ENCODE data around the gene TEC. TPM values are rescaled to one million over a fixed set of nuclear protein-coding genes. Genes with fewer than 3 reads are reported as not detected.
"Not testable (repeated sequence)": the region's sequence is repeated elsewhere in the genome, so short reads cannot be mapped to it uniquely, and the experiment has no call there.

Gene TEC
- total RNA-seq, 2 experiments from 2014 or later: 2.7 to 3.4 TPM

GRCh38 chr4:48169636-48170035 is 100.0 kb downstream of the TEC start:
- H3K27me3 Mint-ChIP-seq (ENCODE audit: low read depth): no peaks in the 10 kb centered on the region
- H3K9me3 Mint-ChIP-seq (ENCODE audit: insufficient read depth): no peaks in the 10 kb centered on the region
- peaks cover 5% of the 10 kb centered on the region for H3K36me3 Mint-ChIP-seq (ENCODE audit: low read depth)
- no peak overlapping the region for H3K27ac Mint-ChIP-seq
- H3K4me1 Mint-ChIP-seq (ENCODE audit: low read depth): peaks cover 9% of the 10 kb centered on the region
- DNase-seq: no peak
- ChIA-PET POLR2A (no interaction called here), CTCF (no interaction called here)
- ATAC-seq: no peak
- H3K4me3 Mint-ChIP-seq: no peak overlapping the region

- Mint-ChIP-seq H3K4me1 (ENCODE audit: low read depth) (peaks cover 2% of the 10 kb centered on the region), H3K4me3 (no peak overlapping the region), H3K9me3 (ENCODE audit: insufficient read depth) (no peaks in the 10 kb centered on the region), H3K36me3 (ENCODE audit: low read depth) (peaks cover 8% of the 10 kb centered on the region), H3K27me3 (ENCODE audit: low read depth) (no peaks in the 10 kb centered on the region), H3K27ac (no peak overlapping the region)
- CTCF ChIA-PET: interaction anchor here (0.7 kb wide), 1 partner anchor 116 kb away, joined by 3 read pairs; no protein-coding TSS in a partner anchor
- DNase-seq (no peak), ATAC-seq (no peak)
- POLR2A ChIA-PET: no interaction called here
These were observed 101.9 kb downstream of the TEC start for GRCh38 chr4:48167538-48168263.

GRCh38 chr4:48164561-48164960 is 105.1 kb downstream of the TEC start:
- CTCF ChIA-PET: interaction anchor here (1.3 kb wide), 1 partner anchor 9 kb away, joined by 3 read pairs; no protein-coding TSS in a partner anchor
- ATAC-seq; H3K27ac Mint-ChIP-seq; H3K36me3 Mint-ChIP-seq (ENCODE audit: low read depth); H3K27me3 Mint-ChIP-seq (ENCODE audit: low read depth); POLR2A ChIA-PET; H3K4me3 Mint-ChIP-seq; H3K9me3 Mint-ChIP-seq (ENCODE audit: insufficient read depth); H3K4me1 Mint-ChIP-seq (ENCODE audit: low read depth); DNase-seq: not testable (repeated sequence)

- POLR2A ChIA-PET: no interaction called here
These were observed 105.9 kb downstream of the TEC start for GRCh38 chr4:48163746-48164145.

GRCh38 chr4:48162162-48162561 is 107.5 kb downstream of the TEC start:
- ChIA-PET POLR2A (no interaction called here), CTCF (interaction anchor here (1.0 kb wide), 1 partner anchor 112 kb away, joined by 3 read pairs; no protein-coding TSS in a partner anchor)
- Mint-ChIP-seq H3K4me3 (no peak overlapping the region), H3K27me3 (ENCODE audit: low read depth) (no peaks in the 10 kb centered on the region), H3K9me3 (ENCODE audit: insufficient read depth) (peaks cover 8% of the 10 kb centered on the region), H3K36me3 (ENCODE audit: low read depth) (peaks cover 18% of the 10 kb centered on the region), H3K4me1 (ENCODE audit: low read depth) (peaks cover 4% of the 10 kb centered on the region), H3K27ac (no peak overlapping the region)
- DNase-seq (no peak), ATAC-seq (no peak)

More at GRCh38 chr4:48163746-48164145, 105.9 kb downstream of the TEC start:
- H3K36me3 Mint-ChIP-seq (ENCODE audit: low read depth): peaks cover 12% of the 10 kb centered on the region
- DNase-seq (no peak), ATAC-seq (no peak)
- CTCF ChIA-PET: interaction anchor here (0.8 to 1.3 kb wide), 2 partner anchors 9 to 10 kb away, joined by 3 to 4 read pairs; no protein-coding TSS in a partner anchor
- no peaks in the 10 kb centered on the region for H3K9me3 Mint-ChIP-seq (ENCODE audit: insufficient read depth)
- H3K27ac Mint-ChIP-seq: no peak overlapping the region
- H3K4me1 Mint-ChIP-seq (ENCODE audit: low read depth): peaks cover 6% of the 10 kb centered on the region
- no peaks in the 10 kb centered on the region for H3K27me3 Mint-ChIP-seq (ENCODE audit: low read depth)
- H3K4me3 Mint-ChIP-seq: no peak overlapping the region

- no peak for DNase-seq
- Mint-ChIP-seq H3K4me3 (no peak overlapping the region), H3K9me3 (ENCODE audit: insufficient read depth) (peaks cover 31% of the 10 kb centered on the region), H3K27me3 (ENCODE audit: low read depth) (no peaks in the 10 kb centered on the region), H3K4me1 (ENCODE audit: low read depth) (peaks cover 3% of the 10 kb centered on the region), H3K27ac (no peak overlapping the region), H3K36me3 (ENCODE audit: low read depth) (peaks cover 39% of the 10 kb centered on the region)
- no peak for ATAC-seq
- ChIA-PET POLR2A (no interaction called here), CTCF (interaction anchor here (1.5 kb wide), 1 partner anchor 8 kb away, joined by 5 read pairs; no protein-coding TSS in a partner anchor)
These were observed 112.4 kb downstream of the TEC start for GRCh38 chr4:48157271-48157670.

- Mint-ChIP-seq H3K4me3 (no peak overlapping the region), H3K36me3 (ENCODE audit: low read depth) (peaks cover 39% of the 10 kb centered on the region), H3K9me3 (ENCODE audit: insufficient read depth) (peaks cover 31% of the 10 kb centered on the region), H3K27ac (no peak overlapping the region), H3K27me3 (ENCODE audit: low read depth) (no peaks in the 10 kb centered on the region), H3K4me1 (ENCODE audit: low read depth) (no peaks in the 10 kb centered on the region)
- CTCF ChIA-PET: no interaction called here
- DNase-seq: no peak
- POLR2A ChIA-PET: no interaction called here
- ATAC-seq: no peak
These were observed 113.2 kb downstream of the TEC start for GRCh38 chr4:48156423-48156822.

GRCh38 chr4:48153791-48154550 is 115.7 kb downstream of the TEC start:
- Mint-ChIP-seq H3K4me3 (no peak overlapping the region), H3K27ac (no peak overlapping the region), H3K27me3 (ENCODE audit: low read depth) (no peaks in the 10 kb centered on the region), H3K4me1 (ENCODE audit: low read depth) (no peaks in the 10 kb centered on the region), H3K36me3 (ENCODE audit: low read depth) (peaks cover 35% of the 10 kb centered on the region), H3K9me3 (ENCODE audit: insufficient read depth) (peaks cover 31% of the 10 kb centered on the region)
- no peak for DNase-seq
- ATAC-seq: no peak
- ChIA-PET CTCF (interaction anchor here (1.4 to 1.8 kb wide), 2 partner anchors 8 to 10 kb away, joined by 4 to 8 read pairs; no protein-coding TSS in a partner anchor), POLR2A (no interaction called here)

GRCh38 chr4:48152259-48152658 is 117.4 kb downstream of the TEC start:
- peaks cover 30% of the 10 kb centered on the region for H3K36me3 Mint-ChIP-seq (ENCODE audit: low read depth)
- H3K27ac Mint-ChIP-seq: no peak overlapping the region
- ATAC-seq (no peak), DNase-seq (no peak)
- no peaks in the 10 kb centered on the region for H3K4me1 Mint-ChIP-seq (ENCODE audit: low read depth)
- no peak overlapping the region for H3K4me3 Mint-ChIP-seq
- peaks cover 24% of the 10 kb centered on the region for H3K9me3 Mint-ChIP-seq (ENCODE audit: insufficient read depth)
- ChIA-PET CTCF (no interaction called here), POLR2A (no interaction called here)
- no peaks in the 10 kb centered on the region for H3K27me3 Mint-ChIP-seq (ENCODE audit: low read depth)

- no peak for DNase-seq
- Mint-ChIP-seq H3K27ac (no peak overlapping the region), H3K36me3 (ENCODE audit: low read depth) (peaks cover 18% of the 10 kb centered on the region), H3K27me3 (ENCODE audit: low read depth) (no peaks in the 10 kb centered on the region), H3K9me3 (ENCODE audit: insufficient read depth) (peaks cover 14% of the 10 kb centered on the region), H3K4me3 (no peak overlapping the region), H3K4me1 (ENCODE audit: low read depth) (no peaks in the 10 kb centered on the region)
- ATAC-seq: no peak
- POLR2A ChIA-PET: no interaction called here
- CTCF ChIA-PET: interaction anchor here (1.4 to 2.0 kb wide), 3 partner anchors 8 to 140 kb away, joined by 5 to 8 read pairs (median 5); no protein-coding TSS in a partner anchor
These were observed 119.7 kb downstream of the TEC start for GRCh38 chr4:48149827-48150370.

- Mint-ChIP-seq H3K9me3 (ENCODE audit: insufficient read depth) (no peaks in the 10 kb centered on the region), H3K27me3 (ENCODE audit: low read depth) (no peaks in the 10 kb centered on the region), H3K4me1 (ENCODE audit: low read depth) (no peaks in the 10 kb centered on the region), H3K36me3 (ENCODE audit: low read depth) (peaks cover under 1% of the 10 kb centered on the region), H3K27ac (no peak overlapping the region), H3K4me3 (no peak overlapping the region)
- DNase-seq (no peak), ATAC-seq (no peak)
- POLR2A ChIA-PET: no interaction called here
- CTCF ChIA-PET: no interaction called here
These were observed 122.0 kb downstream of the TEC start for GRCh38 chr4:48147621-48148020.

- ATAC-seq: no peak
- Mint-ChIP-seq H3K4me3 (no peak overlapping the region), H3K27ac (no peak overlapping the region), H3K36me3 (ENCODE audit: low read depth) (peaks cover 14% of the 10 kb centered on the region), H3K9me3 (ENCODE audit: insufficient read depth) (no peaks in the 10 kb centered on the region), H3K27me3 (ENCODE audit: low read depth) (no peaks in the 10 kb centered on the region), H3K4me1 (ENCODE audit: low read depth) (peaks cover 49% of the 10 kb centered on the region)
- POLR2A ChIA-PET: interaction anchor here (4.4 kb wide), 1 partner anchor 12 kb away, joined by 149 read pairs; no protein-coding TSS in a partner anchor
- CTCF ChIA-PET: interaction anchor here (1.0 to 7.4 kb wide), 6 partner anchors 13 to 304 kb away, joined by 3 to 284 read pairs (median 4); no protein-coding TSS in a partner anchor
- DNase-seq: no peak
These were observed 128.6 kb downstream of the TEC start for GRCh38 chr4:48141048-48141447.
